Measurements from ENCODE around the gene PLXNA4.
"Not testable (repeated sequence)": the region's sequence is repeated elsewhere in the genome, so short reads cannot be mapped to it uniquely, and the experiment has no call there.

Gene PLXNA4, protein sequence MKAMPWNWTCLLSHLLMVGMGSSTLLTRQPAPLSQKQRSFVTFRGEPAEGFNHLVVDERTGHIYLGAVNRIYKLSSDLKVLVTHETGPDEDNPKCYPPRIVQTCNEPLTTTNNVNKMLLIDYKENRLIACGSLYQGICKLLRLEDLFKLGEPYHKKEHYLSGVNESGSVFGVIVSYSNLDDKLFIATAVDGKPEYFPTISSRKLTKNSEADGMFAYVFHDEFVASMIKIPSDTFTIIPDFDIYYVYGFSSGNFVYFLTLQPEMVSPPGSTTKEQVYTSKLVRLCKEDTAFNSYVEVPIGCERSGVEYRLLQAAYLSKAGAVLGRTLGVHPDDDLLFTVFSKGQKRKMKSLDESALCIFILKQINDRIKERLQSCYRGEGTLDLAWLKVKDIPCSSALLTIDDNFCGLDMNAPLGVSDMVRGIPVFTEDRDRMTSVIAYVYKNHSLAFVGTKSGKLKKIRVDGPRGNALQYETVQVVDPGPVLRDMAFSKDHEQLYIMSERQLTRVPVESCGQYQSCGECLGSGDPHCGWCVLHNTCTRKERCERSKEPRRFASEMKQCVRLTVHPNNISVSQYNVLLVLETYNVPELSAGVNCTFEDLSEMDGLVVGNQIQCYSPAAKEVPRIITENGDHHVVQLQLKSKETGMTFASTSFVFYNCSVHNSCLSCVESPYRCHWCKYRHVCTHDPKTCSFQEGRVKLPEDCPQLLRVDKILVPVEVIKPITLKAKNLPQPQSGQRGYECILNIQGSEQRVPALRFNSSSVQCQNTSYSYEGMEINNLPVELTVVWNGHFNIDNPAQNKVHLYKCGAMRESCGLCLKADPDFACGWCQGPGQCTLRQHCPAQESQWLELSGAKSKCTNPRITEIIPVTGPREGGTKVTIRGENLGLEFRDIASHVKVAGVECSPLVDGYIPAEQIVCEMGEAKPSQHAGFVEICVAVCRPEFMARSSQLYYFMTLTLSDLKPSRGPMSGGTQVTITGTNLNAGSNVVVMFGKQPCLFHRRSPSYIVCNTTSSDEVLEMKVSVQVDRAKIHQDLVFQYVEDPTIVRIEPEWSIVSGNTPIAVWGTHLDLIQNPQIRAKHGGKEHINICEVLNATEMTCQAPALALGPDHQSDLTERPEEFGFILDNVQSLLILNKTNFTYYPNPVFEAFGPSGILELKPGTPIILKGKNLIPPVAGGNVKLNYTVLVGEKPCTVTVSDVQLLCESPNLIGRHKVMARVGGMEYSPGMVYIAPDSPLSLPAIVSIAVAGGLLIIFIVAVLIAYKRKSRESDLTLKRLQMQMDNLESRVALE (N-terminal part only)

DNA sequence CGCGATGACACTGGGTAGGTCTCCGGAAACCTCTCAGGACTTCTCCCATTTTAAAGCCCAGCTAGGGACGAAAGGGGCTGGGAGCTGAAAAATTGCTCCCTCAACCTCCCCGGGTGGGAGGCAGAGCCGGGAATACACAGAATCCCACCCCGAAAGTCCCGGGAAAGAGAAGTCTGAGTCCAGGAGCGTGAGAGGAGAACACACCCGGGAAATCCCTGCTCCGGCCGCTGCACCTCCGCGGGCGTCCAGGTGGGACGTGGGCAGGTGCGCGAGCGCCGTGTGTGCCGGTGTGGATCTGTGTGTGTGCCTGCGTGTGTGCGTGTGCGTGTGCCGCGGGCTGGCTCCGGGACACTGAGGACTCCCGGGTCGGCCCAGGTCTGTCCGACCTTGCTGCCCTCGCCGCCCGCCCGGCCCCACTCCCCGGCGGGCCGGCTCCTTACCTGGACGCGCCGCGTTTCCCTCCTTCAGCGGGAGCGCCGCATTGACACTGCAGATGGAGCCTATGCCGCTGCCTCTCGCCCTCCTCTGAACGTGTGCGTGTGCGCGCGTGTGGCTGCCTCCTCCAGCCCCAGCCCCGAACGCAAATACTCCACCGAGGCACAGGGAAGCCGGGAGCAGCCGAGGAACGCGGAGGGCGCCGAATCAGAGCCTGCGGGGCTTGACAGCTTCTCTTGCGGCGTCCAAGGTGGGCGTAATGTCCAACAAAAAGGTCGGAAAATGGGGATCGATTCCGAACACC lies at the start of gene PLXNA4:
PLXNA4 (minus strand) TSS at position 489 of the 739 bp plus-strand sequence. CDS start 67,777 bp downstream, outside the sequence.
- no peak for DNase-seq

DNA sequence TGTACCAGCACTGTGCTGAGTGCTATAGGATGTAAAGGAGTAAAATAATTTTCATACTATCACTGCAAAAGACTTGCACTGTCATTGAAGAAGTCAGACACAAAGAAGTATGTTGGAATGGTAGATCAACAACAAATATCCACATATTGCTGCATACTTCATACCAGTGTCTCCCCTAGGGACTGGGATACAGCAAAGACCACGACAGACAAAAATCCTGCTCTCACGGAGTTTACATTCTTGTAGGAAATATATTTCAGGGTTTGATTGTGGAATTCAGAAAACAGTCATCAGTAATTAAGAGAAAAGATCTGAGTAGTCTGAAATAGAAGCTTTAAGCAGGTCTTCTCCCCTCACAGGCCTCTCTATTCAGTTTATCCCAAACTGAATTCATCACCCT lies 49.4 kb upstream of the PLXNA4 start:
- no peak for DNase-seq

DNA sequence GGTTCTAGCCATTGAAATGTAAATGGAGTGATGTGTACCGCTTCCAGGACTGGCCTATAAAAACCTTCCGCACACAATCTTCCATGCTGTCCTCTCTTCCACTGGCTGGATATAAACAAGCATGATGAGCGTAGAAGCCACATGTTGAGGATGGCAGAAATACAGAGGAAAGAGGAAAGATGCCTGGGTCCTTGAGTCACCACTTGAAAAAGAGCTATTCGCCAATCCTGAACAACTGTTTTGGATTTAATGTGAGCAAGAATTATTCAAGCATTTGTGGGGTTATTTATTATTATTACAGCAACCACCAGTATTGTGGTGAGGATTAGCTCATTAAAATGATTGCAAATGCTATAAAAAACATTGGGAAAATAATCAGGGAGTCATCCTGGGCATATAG lies 45.8 kb upstream of the PLXNA4 start:
- DNase-seq = no peak

DNA sequence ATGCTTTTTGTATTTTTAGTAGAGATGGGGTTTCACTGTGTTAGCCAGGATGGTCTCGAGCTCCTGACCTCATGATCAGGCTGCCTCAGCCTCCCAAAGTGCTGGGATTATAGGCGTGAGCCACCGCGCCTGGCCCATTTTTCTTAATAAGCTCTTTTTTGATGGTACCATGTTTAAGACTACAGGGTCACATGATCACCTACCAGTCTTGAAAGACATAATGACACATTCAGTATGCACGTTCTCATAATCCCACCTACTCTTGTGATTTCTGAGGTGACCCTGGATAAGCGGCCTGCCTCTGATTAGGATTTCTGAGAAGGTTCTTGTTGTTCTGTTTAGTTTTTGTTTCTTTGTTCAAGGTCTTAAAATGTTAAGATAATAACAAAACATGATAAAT lies 43.7 kb upstream of the PLXNA4 start:
- DNase-seq = no peak

DNA sequence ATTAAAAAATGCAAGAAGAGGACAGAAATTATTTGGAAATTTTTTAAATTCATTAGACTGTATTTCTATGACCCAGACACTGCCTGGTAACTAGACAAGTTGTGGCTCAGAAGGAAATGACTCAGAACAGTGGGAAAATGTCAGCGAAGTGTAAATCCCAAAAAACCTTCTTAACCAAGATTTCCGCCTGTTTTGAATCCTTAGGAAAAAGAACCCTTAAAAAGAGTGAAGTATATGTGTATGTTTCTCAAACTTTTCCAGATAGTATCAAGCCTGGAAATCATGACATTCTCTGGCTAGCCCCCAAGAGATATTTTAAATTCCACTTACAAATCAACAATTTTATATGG lies 42.7 kb upstream of the PLXNA4 start:
- DNase-seq = no peak

DNA sequence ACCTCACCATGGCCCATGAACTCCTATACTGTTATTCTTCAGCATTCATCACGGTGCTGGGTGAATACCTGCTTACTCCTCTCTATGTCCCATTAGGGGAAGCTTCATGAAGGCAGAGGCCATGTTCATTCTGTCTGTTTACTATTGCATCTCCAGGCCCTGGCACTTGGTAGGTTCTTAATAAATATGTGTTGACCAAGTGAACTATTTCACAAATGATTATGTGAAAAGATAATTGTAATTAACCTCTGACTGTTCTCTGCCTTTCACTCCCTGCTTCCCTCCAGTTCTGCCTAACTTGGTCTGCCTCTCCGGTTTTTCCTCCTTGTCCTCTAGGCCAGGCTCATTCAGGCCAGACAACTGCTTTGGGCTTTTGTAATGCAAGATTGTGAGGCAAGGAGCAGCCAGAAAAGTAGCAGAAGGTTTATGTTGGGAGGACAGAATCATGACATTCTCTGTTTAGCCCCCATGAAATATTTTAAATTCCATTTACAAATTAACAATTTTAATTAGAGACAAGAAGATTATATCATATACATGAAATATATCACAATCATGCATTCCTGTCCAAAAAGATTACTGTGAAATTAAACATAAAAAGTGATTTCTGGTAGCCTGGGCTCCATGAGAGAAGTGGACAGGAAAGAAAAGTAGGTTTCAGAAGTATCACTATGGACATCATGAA lies 42.1 kb upstream of the PLXNA4 start:
- DNase-seq = no peak

DNA sequence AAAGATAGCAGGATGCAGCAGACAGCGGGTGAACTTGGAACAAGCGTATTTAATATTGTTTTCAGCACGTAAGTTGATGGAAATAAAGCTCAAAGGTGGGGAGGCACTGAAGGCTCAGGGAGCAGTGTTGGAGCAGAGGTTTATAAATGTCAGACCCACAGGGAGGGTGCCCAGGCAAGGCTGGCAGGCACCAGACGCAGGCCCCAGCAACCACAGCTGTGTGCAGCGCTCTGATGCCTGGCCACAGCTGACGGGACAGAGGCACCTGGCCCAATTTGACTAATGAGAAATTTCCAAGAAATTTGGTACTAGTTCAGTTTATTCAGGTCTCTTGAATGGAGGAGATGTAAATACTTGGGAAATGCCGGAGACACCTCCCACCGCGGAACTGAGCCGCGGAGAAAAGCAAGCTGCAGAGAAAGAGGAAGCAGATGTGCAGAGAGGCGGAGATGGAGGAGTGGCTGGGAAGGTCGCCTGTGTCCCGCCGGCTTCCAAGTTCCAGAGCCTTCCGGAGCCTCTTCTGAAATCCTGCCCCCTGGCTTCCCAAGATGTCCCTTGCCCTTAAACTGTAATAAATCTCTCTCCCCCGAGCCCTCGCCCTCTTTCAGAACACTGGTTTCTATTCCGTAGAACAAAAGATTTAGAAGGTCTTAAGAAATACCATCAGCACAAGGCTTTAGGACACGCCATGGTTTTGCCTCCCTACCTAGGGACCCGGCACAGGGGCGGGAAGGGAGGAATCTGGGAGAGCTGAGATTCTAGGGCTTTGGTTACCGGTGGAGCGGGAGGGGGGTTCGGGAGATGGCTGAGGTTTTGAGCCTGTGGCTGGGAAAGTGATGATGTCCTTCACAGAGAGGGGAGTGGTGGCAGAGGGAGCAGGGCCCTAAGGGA lies 38.4 kb upstream of the PLXNA4 start:
- peak; percentile 77 for DNase-seq

DNA sequence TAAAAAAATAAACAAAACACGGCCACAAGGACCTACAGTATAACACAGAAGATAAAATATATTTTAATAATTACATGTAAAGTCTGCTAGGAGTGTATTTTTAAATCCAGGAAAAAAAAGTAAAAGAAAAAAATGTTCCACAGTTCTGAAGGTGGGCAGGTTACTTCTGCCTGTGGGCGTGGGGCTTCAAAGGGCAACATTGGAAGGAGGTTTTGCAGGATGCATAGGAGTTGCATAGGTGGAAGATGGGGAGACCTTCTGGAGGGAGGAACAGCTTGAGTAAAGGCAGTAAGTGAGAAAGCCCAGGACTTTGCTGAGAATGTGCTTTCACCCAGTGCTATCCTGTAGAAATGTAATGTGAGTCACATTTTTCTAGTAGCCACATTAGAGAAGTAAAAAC lies 37.5 kb upstream of the PLXNA4 start:
- no peak for DNase-seq

DNA sequence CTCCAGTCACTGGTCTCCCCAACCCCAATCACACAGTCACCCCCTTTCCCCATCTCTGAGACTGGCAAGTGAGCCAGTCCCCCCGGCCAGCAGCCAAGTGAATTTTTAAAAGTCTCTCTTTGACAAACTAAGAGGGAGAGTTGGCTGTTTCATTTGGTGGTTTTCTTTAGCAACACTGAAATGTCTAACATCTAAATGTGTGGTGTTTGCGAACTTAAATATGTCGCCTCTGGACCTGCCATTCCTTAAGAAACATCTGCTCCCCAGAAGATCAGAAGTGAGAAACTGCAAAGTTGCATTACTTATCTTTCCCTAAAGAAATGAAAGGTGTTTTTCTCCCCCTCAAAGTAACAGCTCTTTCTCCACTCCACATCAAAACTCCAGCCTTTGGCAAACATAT lies 34.7 kb upstream of the PLXNA4 start:
- no peak for DNase-seq

DNA sequence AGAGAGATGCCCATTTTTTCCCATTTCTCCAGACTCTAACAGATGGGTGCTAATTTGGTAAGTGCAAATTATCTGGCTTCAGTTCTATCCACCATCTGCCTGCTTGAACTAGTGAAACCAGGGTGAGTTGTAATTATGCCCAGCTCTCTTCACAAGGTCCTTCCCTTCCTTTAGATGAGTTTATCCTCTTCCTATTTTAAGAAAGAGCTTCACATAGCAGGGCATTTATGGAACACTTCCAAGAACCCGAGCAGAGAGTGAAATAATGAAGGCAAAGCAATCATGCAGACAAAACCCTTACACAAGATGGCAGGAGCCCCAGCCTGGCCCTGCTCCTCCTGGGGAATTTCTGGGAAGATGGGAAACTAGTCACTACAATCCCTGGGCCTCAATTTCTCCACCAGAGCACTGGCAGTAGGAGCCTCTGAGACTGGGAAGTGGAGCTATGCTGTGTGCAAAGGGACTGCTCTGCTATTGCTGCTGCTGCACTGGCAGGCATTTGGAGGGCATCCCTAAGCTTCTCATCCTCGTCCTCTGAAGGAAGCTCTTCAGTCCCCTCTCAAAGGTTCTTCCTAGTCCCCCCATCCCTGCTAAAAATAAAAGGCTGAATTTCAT lies 33.7 kb upstream of the PLXNA4 start:
- no peak for DNase-seq

DNA sequence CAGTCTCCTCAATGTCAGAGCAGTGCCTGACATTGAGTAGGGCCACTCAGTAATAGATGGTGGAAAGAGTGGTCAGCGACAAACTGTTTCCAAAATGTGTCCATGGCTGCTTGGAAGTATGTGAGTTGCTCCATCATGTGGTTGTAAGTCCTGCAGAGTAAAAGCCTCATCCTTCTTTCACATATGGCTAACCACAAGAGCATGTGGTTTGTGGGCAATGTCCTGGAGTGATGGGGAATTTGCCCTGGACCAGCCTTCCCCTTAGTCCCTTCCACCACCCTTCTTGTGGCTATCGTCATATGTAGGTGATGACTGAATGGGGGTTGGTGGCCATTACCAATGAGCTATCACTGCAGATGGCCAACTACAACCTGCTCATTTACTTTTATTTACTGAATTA lies 33.0 kb upstream of the PLXNA4 start:
- DNase-seq = peak; percentile 37

DNA sequence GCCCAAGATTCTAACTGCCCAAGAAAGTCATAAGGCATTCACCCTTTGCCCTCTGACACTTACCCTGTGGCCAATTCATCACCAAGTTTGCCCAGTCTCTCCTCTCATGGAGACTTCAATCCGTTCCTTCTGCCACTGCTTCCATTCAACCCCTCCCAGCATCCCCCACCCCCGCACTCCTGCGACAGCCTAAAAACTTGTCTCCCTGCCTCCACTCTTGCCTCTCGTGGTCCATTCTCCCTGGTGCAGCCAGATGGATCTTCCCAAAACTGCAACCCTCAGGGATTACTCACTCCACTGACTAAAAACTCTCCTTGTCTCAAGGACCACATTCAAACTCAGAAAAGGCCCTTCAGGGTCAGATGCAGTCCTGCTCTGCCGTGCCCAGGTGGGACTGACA lies 32.3 kb upstream of the PLXNA4 start:
- DNase-seq = no peak

DNA sequence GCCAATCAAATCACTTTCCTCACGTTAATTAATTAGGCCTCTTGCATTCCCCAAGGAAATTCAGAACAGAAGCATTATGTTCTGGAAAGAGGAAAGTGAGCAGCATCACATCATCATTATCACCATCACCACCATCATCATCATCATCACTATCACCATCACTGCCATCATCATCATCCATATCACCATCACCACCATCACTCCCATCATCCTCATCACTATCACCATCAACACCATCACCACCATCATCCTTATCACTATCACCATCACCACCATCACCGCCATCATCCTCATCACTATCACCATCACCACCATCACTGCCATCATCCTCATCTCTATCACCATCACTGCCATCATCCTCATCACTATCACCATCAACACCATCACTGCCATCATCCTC lies 31.4 kb upstream of the PLXNA4 start:
- no peak for DNase-seq

DNA sequence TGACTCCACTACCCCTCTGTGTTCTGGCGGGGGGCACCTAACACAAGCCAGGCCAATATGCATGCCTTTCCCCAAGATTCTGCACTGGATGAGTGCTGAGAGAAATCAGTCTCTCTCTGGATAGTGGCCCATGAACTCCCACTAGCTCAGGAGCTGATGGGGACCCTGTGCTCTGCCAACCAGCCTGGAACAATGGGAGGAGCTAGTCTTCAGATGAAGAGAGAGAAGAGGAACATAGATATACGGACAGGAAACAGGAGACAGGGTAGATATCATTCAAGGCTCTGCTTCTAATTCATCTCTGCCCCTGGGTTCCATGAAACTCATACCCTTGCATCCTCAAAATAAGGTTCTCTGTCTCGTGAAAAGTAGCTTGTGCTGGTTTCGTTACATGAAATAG lies 27.9 kb upstream of the PLXNA4 start:
- peak; percentile 82 for DNase-seq

DNA sequence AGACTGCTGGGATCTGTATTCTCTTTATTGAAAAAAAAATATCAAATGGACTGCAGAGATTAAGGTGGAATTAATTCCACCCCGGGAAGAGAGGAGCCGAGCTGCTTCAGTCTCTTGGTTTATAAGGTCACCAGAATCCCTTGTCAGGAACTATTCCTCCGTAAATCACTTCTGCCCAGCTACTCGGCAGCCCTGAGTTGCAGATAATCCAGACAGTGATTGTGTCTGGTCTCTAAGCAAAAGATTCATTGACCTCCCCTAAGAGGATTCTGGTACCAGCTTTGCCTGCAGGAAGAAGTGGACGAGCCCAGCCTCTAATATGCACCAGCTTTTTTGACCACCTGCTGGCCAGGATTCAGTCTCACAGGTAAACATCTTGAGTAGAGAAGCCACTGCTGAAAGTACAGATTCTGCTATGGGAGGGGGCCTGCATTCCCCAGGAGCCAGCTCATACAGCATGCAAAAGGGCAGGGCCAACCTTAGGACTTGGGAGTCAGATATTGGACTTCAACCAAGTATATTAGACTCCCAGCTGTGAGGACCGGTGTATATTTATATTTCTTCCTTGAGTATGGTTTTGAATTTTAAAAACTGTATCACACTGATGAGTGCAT lies 27.1 kb upstream of the PLXNA4 start:
- no peak for DNase-seq

DNA sequence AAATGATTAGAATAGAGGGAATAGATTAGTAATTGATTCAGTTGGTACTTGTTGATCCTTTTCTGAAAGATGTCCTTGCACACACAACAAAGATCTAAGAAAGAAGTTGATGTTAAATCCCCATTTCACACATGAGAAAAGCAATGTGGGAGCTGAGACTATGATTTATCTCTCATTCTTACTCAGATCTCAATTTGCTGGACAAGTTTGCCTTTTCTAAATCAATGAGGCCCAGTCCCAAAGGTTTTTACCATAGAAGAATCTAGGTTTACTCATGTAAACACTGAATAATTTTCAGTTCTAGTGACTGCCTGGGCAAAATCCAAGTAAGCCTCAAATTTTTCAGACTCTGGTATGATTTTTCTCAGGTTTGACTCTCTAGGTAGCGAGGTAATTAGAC lies 25.5 kb upstream of the PLXNA4 start:
- no peak for DNase-seq

DNA sequence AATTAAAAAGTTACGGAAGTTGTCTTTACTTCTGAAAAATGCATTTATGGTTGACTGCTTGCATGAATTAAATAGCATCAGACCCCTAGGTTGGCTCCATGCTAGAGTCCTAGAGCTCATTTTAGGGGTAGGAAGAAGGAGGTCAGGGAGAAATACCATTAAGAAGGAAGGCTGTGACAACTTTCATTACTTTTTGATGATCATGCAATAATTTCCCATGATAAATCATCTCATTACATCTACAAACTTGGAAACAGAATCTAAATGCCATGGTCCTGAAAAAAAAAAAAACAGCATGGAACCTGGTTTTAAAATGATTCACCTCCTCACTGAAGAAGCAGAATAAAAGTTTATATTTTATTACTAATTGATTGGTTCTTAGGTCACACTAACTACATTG lies 20.3 kb upstream of the PLXNA4 start:
- DNase-seq = no peak

DNA sequence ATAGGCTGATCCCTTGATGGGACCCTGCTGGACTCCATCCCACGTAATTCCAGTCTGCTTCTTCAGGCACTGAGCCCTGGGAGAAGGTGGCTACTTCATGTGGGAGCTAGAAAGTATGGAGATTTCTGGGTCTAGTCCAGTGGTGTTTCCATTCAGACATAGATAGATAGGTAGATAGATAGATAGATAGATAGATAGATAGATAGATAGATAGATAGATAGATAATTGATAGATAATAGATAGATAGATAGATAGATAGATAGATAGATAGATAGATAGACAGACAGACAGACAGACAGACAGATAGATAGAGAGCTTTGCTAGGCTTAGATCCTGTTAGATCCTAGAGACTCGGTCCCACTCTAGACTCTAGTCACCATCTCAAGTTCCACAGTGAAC lies 18.5 kb upstream of the PLXNA4 start:
- DNase-seq = not testable (repeated sequence)

DNA sequence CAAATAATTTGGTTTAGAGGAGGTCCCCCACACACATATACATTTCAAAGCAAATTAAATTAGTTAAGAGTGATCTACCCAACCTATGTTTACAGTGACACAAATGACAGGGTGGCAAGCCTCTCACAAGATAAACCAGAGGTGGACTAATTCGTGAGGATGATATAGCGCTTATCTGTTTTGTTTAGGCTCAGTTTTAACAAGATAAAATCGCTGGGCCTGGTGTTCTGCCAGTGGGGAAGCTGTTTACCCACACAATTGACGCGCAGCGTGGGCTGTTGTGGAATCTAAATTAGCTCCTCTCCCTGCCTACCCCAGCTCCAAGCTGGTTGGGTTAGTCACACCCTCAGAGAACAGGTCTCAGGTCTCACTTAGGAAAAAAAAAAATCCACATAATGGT lies 16.7 kb upstream of the PLXNA4 start:
- peak; percentile 34 for DNase-seq

Data from hematopoietic multipotent progenitor cell treated with erythropoietin and hydrocortisone succinate and interleukin-3 and kit ligand, for 4 days (in vitro differentiated cells).